SK-N-SH (cell line): ENCODE data around the gene FBXL7. TPM values are rescaled to one million over a fixed set of nuclear protein-coding genes. Genes with fewer than 3 reads are reported as not detected.
A peak's percentile ranks its signal among the peaks of the same experiment; 100 is the strongest.

Source experiments
- CTCF ChIA-PET: fragments of 300-600, 350-600 bp; formaldehyde crosslinking; extraction: SDS; loops from one replicate; lab custom pipeline; 2021; lab: Yijun Ruan, JAX
- POLR2A ChIA-PET: fragments of 350-600 bp; sonication (Branson Sonifier 250); formaldehyde crosslinking; extraction: SDS; loops from one replicate; lab custom pipeline; 2020; ENCODE audit warnings: antibody characterized with exemption, inconsistent platforms; lab: Yijun Ruan, JAX
- DNase-seq: peaks from one replicate; pipeline ENCODE4 v3.0.0; 2012
- H2AFZ ChIP-seq: fragments of 200-600 bp; sonication (generic); 2 replicates; pipeline ENCODE4 v1.8.1; 2016; ENCODE audit warnings: antibody characterized with exemption, mild to moderate bottlenecking, low read depth
- H3F3A ChIP-seq: fragments of 200-600 bp; sonication (generic); replicated peaks from 2 replicates; pipeline ENCODE3; 2016; ENCODE audit warnings: antibody characterized with exemption, mild to moderate bottlenecking; ENCODE audit not compliant: insufficient read depth
- H3K27ac ChIP-seq, 2 experiments: fragments of 200-500 bp in 1 of 2; fragments of 200-600 bp in 1 of 2; sonication (Bioruptor generic) in 1 of 2; sonication (generic), shearing (Covaris generic) in 1 of 2; 2 replicates each; pipeline versions ENCODE4 v1.5.1 to v1.6.1; 2014 to 2016; ENCODE audit warnings: low read depth in 2 of 2, inconsistent platforms in 1 of 2, low read length in 1 of 2, mild to moderate bottlenecking in 1 of 2, mixed read lengths in 1 of 2
- H3K27me3 ChIP-seq: fragments of 200-600 bp; sonication (generic), shearing (Covaris generic); 2 replicates; pipeline ENCODE4 v1.6.1; 2016; ENCODE audit warnings: mixed run types; ENCODE audit not compliant: insufficient read depth
- H3K36me3 ChIP-seq, 2 experiments: fragments of 200-500 bp in 1 of 2; fragments of 200-600 bp in 1 of 2; sonication (Bioruptor generic) in 1 of 2; sonication (generic) in 1 of 2; replicated peaks in 1 of 2; 2 replicates each; pipeline versions ENCODE3 to v1.5.1; 2014 to 2016; ENCODE audit warnings: low read length in 1 of 2, mild to moderate bottlenecking in 1 of 2; ENCODE audit not compliant: insufficient read depth in 2 of 2, control insufficient read depth in 1 of 2
- H3K4me1 ChIP-seq, 2 experiments: fragments of 200-500 bp in 1 of 2; fragments of 200-600 bp in 1 of 2; sonication (Bioruptor generic) in 1 of 2; sonication (generic), shearing (Covaris generic) in 1 of 2; 2 replicates each; pipeline versions ENCODE4 v1.5.1 to v1.6.1; 2014 to 2016; ENCODE audit warnings: low read depth in 1 of 2, low read length in 1 of 2, mixed run types in 1 of 2; ENCODE audit not compliant: insufficient read depth in 2 of 2, control insufficient read depth in 1 of 2
- H3K4me2 ChIP-seq: fragments of 200-600 bp; sonication (generic), shearing (Covaris generic); 2 replicates; pipeline ENCODE4 v1.6.1; 2017; ENCODE audit warnings: mixed run types
- H3K4me3 ChIP-seq, 2 experiments: fragments of 200-500 bp in 1 of 2; fragments of 200-600 bp in 1 of 2; sonication (Bioruptor generic) in 1 of 2; sonication (generic), shearing (Covaris generic) in 1 of 2; 2 replicates each; pipeline versions ENCODE4 v1.5.1 to v1.8.1; 2014 to 2016; ENCODE audit warnings: low read depth in 2 of 2, inconsistent platforms in 1 of 2, low read length in 1 of 2, mild to moderate bottlenecking in 1 of 2, mixed read lengths in 1 of 2, moderate library complexity in 1 of 2
- H3K79me2 ChIP-seq: fragments of 200-600 bp; sonication (generic); 2 replicates; pipeline ENCODE4 v1.8.1; 2017; ENCODE audit warnings: mild to moderate bottlenecking; ENCODE audit not compliant: insufficient read depth
- H3K9ac ChIP-seq: fragments of 200-600 bp; sonication (generic); 2 replicates; pipeline ENCODE4 v1.6.1; 2017; ENCODE audit warnings: mixed run types
- H3K9me2 ChIP-seq: fragments of 200-600 bp; sonication (generic); 2 replicates; pipeline ENCODE4 v1.6.1; 2017; ENCODE audit warnings: mixed run types
- H3K9me3 ChIP-seq: fragments of 200-600 bp; sonication (generic); 2 replicates; pipeline ENCODE4 v1.6.1; 2017; ENCODE audit warnings: mixed run types, mild to moderate bottlenecking, moderate library complexity
- H4K20me1 ChIP-seq: fragments of 200-600 bp; sonication (generic); 2 replicates; pipeline ENCODE4 v1.6.1; 2017; ENCODE audit warnings: mild to moderate bottlenecking, mixed run types; ENCODE audit not compliant: insufficient read depth
- EP300 ChIP-seq, 2 experiments: IDR thresholded peaks; 2 replicates each; pipeline versions ENCODE4 v1.4.0 to v1.6.1; 2012; ENCODE audit warnings: borderline replicate concordance in 1 of 2, low read depth in 1 of 2, low read length in 1 of 2
- GATA2 ChIP-seq: sonication (generic); formaldehyde crosslinking; IDR thresholded peaks from 2 replicates; pipeline ENCODE4 v1.5.0; 2020; ENCODE audit warnings: mild to moderate bottlenecking, missing genetic modification reagents
- MEF2A ChIP-seq: IDR thresholded peaks from 2 replicates; pipeline ENCODE4 v1.4.0; 2012; ENCODE audit warnings: low read depth, borderline replicate concordance
- NRF1 ChIP-seq: IDR thresholded peaks from 2 replicates; pipeline ENCODE4 v1.6.1; 2012; ENCODE audit warnings: low read depth, mild to moderate bottlenecking, low read length
- RAD21 ChIP-seq: IDR thresholded peaks from 2 replicates; pipeline ENCODE4 v1.6.1; 2012; ENCODE audit warnings: mild to moderate bottlenecking, low read length
- RCOR1 ChIP-seq: fragments of 150-350 bp; IDR thresholded peaks from 2 replicates; pipeline ENCODE4 v1.6.1; 2017; ENCODE audit warnings: antibody characterized with exemption, low read length
- SMC3 ChIP-seq: IDR thresholded peaks from 2 replicates; pipeline ENCODE4 v1.6.1; 2012; ENCODE audit warnings: low read depth, low read length, improper control_type of control experiment
- TEAD4 ChIP-seq: IDR thresholded peaks from 2 replicates; pipeline ENCODE4 v1.4.0; 2012; ENCODE audit warnings: mild to moderate bottlenecking, borderline replicate concordance; ENCODE audit not compliant: insufficient read depth
- WGBS: methylation state at CpG from one replicate; pipeline ENCODE4 v1.1.6; 2017; ENCODE audit warnings: low lambda C conversion rate; 5-methylcytosine and 5-hydroxymethylcytosine counted together
- polyA plus RNA-seq, 3 experiments: library from polyadenylated mRNA; depleted of rRNA; stranded (reverse); fragments of >200 nt; gene quantifications; 2 replicates each; pipeline ENCODE4 v1.2.3, GENCODE V29; 2012
- TF ChIP-seq, protein P1 (sequence below): IDR thresholded peaks from 2 replicates; pipeline ENCODE4 v1.4.0; 2012; ENCODE audit warnings: low read depth, borderline replicate concordance
- TF ChIP-seq, protein P2 (sequence below): IDR thresholded peaks from 2 replicates; pipeline ENCODE4 v1.6.1; 2012; ENCODE audit warnings: mild to moderate bottlenecking, low read depth, low read length, moderate library complexity

Gene FBXL7
- polyA plus RNA-seq, 1 of the 3 experiments (the other 2 are of a cell fraction) = 7.0 TPM

- peak overlapping the region in 1 of 2 experiments; percentile 74; a peak in 2 of 4 replicates for H3K27ac ChIP-seq
- TF ChIP-seq SMC3 = no peak
- TF ChIP-seq, protein P1, sequence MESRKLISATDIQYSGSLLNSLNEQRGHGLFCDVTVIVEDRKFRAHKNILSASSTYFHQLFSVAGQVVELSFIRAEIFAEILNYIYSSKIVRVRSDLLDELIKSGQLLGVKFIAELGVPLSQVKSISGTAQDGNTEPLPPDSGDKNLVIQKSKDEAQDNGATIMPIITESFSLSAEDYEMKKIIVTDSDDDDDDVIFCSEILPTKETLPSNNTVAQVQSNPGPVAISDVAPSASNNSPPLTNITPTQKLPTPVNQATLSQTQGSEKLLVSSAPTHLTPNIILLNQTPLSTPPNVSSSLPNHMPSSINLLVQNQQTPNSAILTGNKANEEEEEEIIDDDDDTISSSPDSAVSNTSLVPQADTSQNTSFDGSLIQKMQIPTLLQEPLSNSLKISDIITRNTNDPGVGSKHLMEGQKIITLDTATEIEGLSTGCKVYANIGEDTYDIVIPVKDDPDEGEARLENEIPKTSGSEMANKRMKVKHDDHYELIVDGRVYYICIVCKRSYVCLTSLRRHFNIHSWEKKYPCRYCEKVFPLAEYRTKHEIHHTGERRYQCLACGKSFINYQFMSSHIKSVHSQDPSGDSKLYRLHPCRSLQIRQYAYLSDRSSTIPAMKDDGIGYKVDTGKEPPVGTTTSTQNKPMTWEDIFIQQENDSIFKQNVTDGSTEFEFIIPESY = no peak
- TF ChIP-seq, protein P2, sequence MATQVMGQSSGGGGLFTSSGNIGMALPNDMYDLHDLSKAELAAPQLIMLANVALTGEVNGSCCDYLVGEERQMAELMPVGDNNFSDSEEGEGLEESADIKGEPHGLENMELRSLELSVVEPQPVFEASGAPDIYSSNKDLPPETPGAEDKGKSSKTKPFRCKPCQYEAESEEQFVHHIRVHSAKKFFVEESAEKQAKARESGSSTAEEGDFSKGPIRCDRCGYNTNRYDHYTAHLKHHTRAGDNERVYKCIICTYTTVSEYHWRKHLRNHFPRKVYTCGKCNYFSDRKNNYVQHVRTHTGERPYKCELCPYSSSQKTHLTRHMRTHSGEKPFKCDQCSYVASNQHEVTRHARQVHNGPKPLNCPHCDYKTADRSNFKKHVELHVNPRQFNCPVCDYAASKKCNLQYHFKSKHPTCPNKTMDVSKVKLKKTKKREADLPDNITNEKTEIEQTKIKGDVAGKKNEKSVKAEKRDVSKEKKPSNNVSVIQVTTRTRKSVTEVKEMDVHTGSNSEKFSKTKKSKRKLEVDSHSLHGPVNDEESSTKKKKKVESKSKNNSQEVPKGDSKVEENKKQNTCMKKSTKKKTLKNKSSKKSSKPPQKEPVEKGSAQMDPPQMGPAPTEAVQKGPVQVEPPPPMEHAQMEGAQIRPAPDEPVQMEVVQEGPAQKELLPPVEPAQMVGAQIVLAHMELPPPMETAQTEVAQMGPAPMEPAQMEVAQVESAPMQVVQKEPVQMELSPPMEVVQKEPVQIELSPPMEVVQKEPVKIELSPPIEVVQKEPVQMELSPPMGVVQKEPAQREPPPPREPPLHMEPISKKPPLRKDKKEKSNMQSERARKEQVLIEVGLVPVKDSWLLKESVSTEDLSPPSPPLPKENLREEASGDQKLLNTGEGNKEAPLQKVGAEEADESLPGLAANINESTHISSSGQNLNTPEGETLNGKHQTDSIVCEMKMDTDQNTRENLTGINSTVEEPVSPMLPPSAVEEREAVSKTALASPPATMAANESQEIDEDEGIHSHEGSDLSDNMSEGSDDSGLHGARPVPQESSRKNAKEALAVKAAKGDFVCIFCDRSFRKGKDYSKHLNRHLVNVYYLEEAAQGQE = no peak
- no peak for TF ChIP-seq TEAD4
- TF ChIP-seq RAD21 = no peak
- H4K20me1 ChIP-seq = no peaks in the 10 kb centered on the region
- no peaks in the 10 kb centered on the region for H3K27me3 ChIP-seq
- H3K4me3 ChIP-seq = no peak overlapping the region
- no peaks in the 10 kb centered on the region for H3F3A ChIP-seq
- H3K9me2 ChIP-seq = no peaks in the 10 kb centered on the region
- H3K4me2 ChIP-seq = no peak overlapping the region
- CTCF ChIA-PET = interaction anchor here (1.5 to 2.0 kb wide), 2 partner anchors 8 to 21 kb away, joined by 4 to 9 read pairs; no protein-coding TSS in a partner anchor
- peaks cover 0 to 40% of the 10 kb centered on the region in 2 experiments; a peak in 3 of 4 replicates for H3K4me1 ChIP-seq
- no peak overlapping the region for H3K9ac ChIP-seq
- DNase-seq = no peak
- peaks cover 37% of the 10 kb centered on the region; the same call in 1 of the 2 replicates for H3K79me2 ChIP-seq
- H3K36me3 ChIP-seq = peaks cover 0 to 3% of the 10 kb centered on the region in 2 experiments
- H3K9me3 ChIP-seq = no peaks in the 10 kb centered on the region
- WGBS = 65% methylated on average over 2 of the region's 2 CpGs
- H2AFZ ChIP-seq = no peak overlapping the region
- POLR2A ChIA-PET = no interaction called here
Measured at GRCh38 chr5:15577831-15578230, 77.9 kb downstream of the FBXL7 start.

DNA sequence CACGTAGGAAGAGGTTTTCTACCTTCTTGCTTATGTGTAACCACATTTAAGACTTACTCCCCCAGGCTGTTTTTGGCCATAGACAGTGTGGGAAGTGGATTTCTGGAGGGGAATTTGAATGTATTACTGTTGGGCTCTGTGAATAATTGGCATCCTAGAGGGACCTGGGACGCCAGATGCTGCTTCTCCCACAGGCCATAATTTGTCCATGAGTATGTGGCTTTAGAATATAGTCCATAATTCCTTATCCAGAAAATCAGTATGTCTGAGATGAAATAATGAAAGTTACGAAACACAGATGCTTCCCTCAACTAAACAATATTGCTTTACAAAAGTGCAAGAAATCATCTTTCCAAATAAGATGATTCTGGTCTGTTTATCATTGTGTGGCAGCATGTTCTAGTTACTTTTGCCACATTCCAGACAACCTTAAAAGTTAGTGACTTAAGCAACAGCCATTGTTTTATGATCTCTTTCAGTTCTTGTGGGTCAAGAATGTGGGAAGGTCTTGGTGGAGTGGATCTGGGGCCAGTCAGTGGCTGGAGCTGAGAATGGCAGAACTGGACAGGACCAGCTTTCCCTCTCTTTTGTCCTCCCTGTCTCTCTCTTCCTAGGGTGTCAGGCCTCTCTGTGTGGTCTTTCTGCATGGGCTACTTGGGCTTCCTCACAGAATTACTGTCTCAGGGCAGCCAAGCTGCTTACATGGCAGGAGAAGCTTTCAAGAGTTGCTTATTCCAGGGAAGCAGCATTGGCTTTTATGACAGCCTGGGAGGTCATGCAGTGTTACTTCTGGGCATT, 79.4 kb downstream of the FBXL7 start:
- TF ChIP-seq MEF2A (no peak), TEAD4 (no peak), NRF1 (no peak), RCOR1 (peak; percentile 83), GATA2 (CRISPR knock-in tag) (peak; percentile 60), EP300 (IDR thresholded peaks at IDR 0.05; ENCODE audit: borderline replicate concordance in 1 of 2, low read depth in 1 of 2, low read length in 1 of 2) (peak in 1 of 2 experiments; percentile 70; a peak in 1 of 4 replicates)
- Histone ChIP-seq H3K27me3 (no peaks in the 10 kb centered on the region), H3K9me2 (no peaks in the 10 kb centered on the region), H3K4me1 (peaks cover 0 to 40% of the 10 kb centered on the region in 2 experiments; a peak in 3 of 4 replicates), H3K36me3 (peaks cover 0 to 12% of the 10 kb centered on the region in 2 experiments), H3K27ac (peak overlapping the region in 1 of 2 experiments; percentile 76; a peak in 2 of 4 replicates), H3F3A (no peaks in the 10 kb centered on the region), H2AFZ (no peak overlapping the region), H3K9ac (no peak overlapping the region), H3K4me3 (no peak overlapping the region), H4K20me1 (no peaks in the 10 kb centered on the region), H3K9me3 (peaks cover 3% of the 10 kb centered on the region; the same call in 1 of the 2 replicates), H3K4me2 (no peak overlapping the region), H3K79me2 (peaks cover 37% of the 10 kb centered on the region; the same call in 1 of the 2 replicates)
- 68% methylated on average over 3 of the region's 3 CpGs for WGBS
- POLR2A ChIA-PET = no interaction called here
- peak; percentile 30 for DNase-seq
- CTCF ChIA-PET = interaction anchor here (1.0 to 1.3 kb wide), 3 partner anchors 11 to 18 kb away, joined by 3 to 4 read pairs (median 4); no protein-coding TSS in a partner anchor
